ENCODE measurements around the gene ZC3H13. TPM values are rescaled to one million over a fixed set of nuclear protein-coding genes. Genes with fewer than 3 reads are reported as not detected.

Gene ZC3H13
- total and polyA plus RNA-seq, 2 of the 8 experiments (the other 6 are each of a cell fraction or from before 2014, with no cell fraction given), result 5.1 to 57.8 TPM

- TF ChIP-seq CTCF (IDR thresholded peaks at IDR 0.05; ENCODE audit: control extremely low read depth in 1 of 3, insufficient read depth in 1 of 3, low read depth in 1 of 3, low read length in 3 of 3) (no peak), CHD2 (IDR thresholded peaks at IDR 0.05; ENCODE audit: low read length) (no peak), ASH2L (IDR thresholded peaks at IDR 0.05; ENCODE audit: low read length) (no peak), CBX8 (IDR thresholded peaks at IDR 0.05; ENCODE audit: borderline replicate concordance, low read depth, low read length) (no peak), KDM5A (IDR thresholded peaks at IDR 0.05; ENCODE audit: low read length) (no peak)
These were observed 10.7 kb upstream of the ZC3H13 start (continued) for GRCh38 chr13:46063292-46063691.

Data from H1 (cell line).